K562 (cell line): ENCODE results near the gene NISCH. TPM values are rescaled to one million over a fixed set of nuclear protein-coding genes. Genes with fewer than 3 reads are reported as not detected.

Experiments
- ARID2 ChIP-seq: fragments of 450-650 bp; IDR thresholded peaks from 2 replicates; pipeline ENCODE4 v1.6.1; 2017; ENCODE audit warnings: antibody characterized with exemption, mild to moderate bottlenecking
- ARID3A ChIP-seq: IDR thresholded peaks from 2 replicates; pipeline ENCODE4 v1.6.1; 2012; ENCODE audit warnings: low read depth, low read length, improper control_type of control experiment, borderline replicate concordance
- CXXC5 ChIP-seq: fragments of 250-450 bp; sonication (Bioruptor Pico); IDR thresholded peaks from 2 replicates; pipeline ENCODE4 v1.8.0; 2022; ENCODE audit warnings: inconsistent platforms, mild to moderate bottlenecking, moderate library complexity
- DPF2 ChIP-seq: fragments of 450-650 bp; IDR thresholded peaks from 2 replicates; pipeline ENCODE4 v1.6.1; 2016
- GTF2A2 ChIP-seq: IDR thresholded peaks from 2 replicates; pipeline ENCODE4 v1.6.1; 2016; ENCODE audit warnings: mild to moderate bottlenecking, missing genetic modification characterization, missing compliant biosample characterization
- JUND ChIP-seq, 2 experiments: IDR thresholded peaks; 2 replicates in 1 of 2; 3 replicates in 1 of 2; pipeline ENCODE4 v1.6.1; 2011; ENCODE audit warnings: borderline replicate concordance in 2 of 2, low read depth in 2 of 2, low read length in 2 of 2, improper control_type of control experiment in 1 of 2, missing biosample characterization in 1 of 2, missing genetic modification characterization in 1 of 2, missing genetic modification reagents in 1 of 2
- MCM5 ChIP-seq: fragments of 450-650 bp; IDR thresholded peaks from 2 replicates; pipeline ENCODE4 v1.6.1; 2016; ENCODE audit warnings: low read depth
- MTF1 ChIP-seq: fragments of 250-450 bp; sonication (Bioruptor Pico); IDR thresholded peaks from 2 replicates; pipeline ENCODE4 v1.9.0; 2021; ENCODE audit warnings: moderate library complexity, mild to moderate bottlenecking, inconsistent platforms, borderline replicate concordance
- NRF1 ChIP-seq, 2 experiments: fragments of 450-650 bp; IDR thresholded peaks in 1 of 2; conservative IDR thresholded peaks in 1 of 2; 2 replicates each; pipeline ENCODE4 v1.6.1; 2014; ENCODE audit warnings: mild to moderate bottlenecking in 2 of 2
- PHB2 ChIP-seq: fragments of 450-650 bp; IDR thresholded peaks from 2 replicates; pipeline ENCODE4 v1.6.1; 2017; ENCODE audit warnings: low read depth
- SIX5 ChIP-seq, 2 experiments: IDR thresholded peaks; 2 replicates each; pipeline ENCODE4 v1.6.1; 2011; ENCODE audit warnings: low read length in 2 of 2, borderline replicate concordance in 1 of 2, low read depth in 1 of 2, mild to moderate bottlenecking in 1 of 2, moderate library complexity in 1 of 2; ENCODE audit not compliant: insufficient read depth in 1 of 2
- STAG1 ChIP-seq: sonication (generic); formaldehyde crosslinking; IDR thresholded peaks from 2 replicates; pipeline ENCODE4 v1.5.0; 2020; ENCODE audit warnings: missing genetic modification reagents, borderline replicate concordance
- STAT6 ChIP-seq: sonication (generic); formaldehyde crosslinking; IDR thresholded peaks from 2 replicates; pipeline ENCODE4 v1.8.1; 2023; ENCODE audit warnings: mild to moderate bottlenecking, missing genetic modification reagents
- TEAD2 ChIP-seq: fragments of 450-650 bp; IDR thresholded peaks from 2 replicates; pipeline ENCODE4 v1.6.1; 2016; ENCODE audit warnings: missing genetic modification characterization, control low read depth, missing compliant biosample characterization
- XRCC4 ChIP-seq: IDR thresholded peaks from one replicate; pipeline ENCODE4 v1.6.1; 2011; ENCODE audit not compliant: insufficient read depth, insufficient read length; ENCODE audit errors: extremely low read depth
- ZNF785 ChIP-seq: fragments of 250-450 bp; sonication (Bioruptor Pico); IDR thresholded peaks from 2 replicates; pipeline ENCODE4 v1.4.0; 2020; ENCODE audit warnings: mild to moderate bottlenecking
- polyA plus RNA-seq, 8 experiments: library from polyadenylated mRNA; depleted of rRNA in 4 of 8; stranded (reverse) in 5 of 8; unstranded in 3 of 8; fragments of >200 nt; fragmentation: Nextera tagmentation in 2 of 8; fragmentation: Illumina TruSeq in 1 of 8; extraction: Ambion mirVana in 2 of 8; extraction: Trizol in 1 of 8; gene quantifications; 2 replicates each; pipeline versions ENCODE4 v1.2.1 to v1.2.3, GENCODE V29; 2011 to 2014; ENCODE audit warnings: inconsistent platforms in 1 of 8, missing spikeins in 1 of 8
- total RNA-seq, 7 experiments: library from RNA; depleted of rRNA in 6 of 7; stranded (reverse); fragments of >200 nt in 6 of 7; fragmentation: Illumina TruSeq in 2 of 7; extraction: Trizol in 2 of 7; gene quantifications; 2 replicates each; pipeline versions ENCODE4 v1.2.1 to v1.2.3, GENCODE V29; 2011 to 2021; ENCODE audit warnings: low replicate concordance in 1 of 7

Gene NISCH
- total and polyA plus RNA-seq, 9 of the 15 experiments (the other 6 are each of a cell fraction or from before 2014, with no cell fraction given), result 0.44 to 43.5 (median 23.4) TPM

GRCh38 chr3:52444860-52445793 is 10.3 kb upstream of the NISCH start, which contains the start of gene SEMA3G (continued):
- TF ChIP-seq XRCC4 (no peak), MTF1 (no peak), ARID2 (no peak), ZNF785 (CRISPR knock-in tag) (no peak), MCM5 (no peak), SIX5 (IDR thresholded peaks at IDR 0.05; ENCODE audit: borderline replicate concordance in 1 of 2, insufficient read depth in 1 of 2, low read depth in 1 of 2, low read length in 2 of 2) (no peak), STAG1 (no peak), TEAD2 (tag) (no peak), JUND (IDR thresholded peaks at IDR 0.05; ENCODE audit: borderline replicate concordance, low read depth, low read length) (no peak), JUND (tag; IDR thresholded peaks at IDR 0.05; ENCODE audit: borderline replicate concordance, low read depth, low read length) (no peak; the same call in 2 of the 3 replicates), GTF2A2 (tag) (no peak), NRF1 (conservative IDR thresholded peaks at IDR 0.05 in 1 of 2, IDR thresholded peaks at IDR 0.05 in 1 of 2) (no peak), CXXC5 (no peak), DPF2 (no peak), STAT6 (CRISPR knock-in tag) (no peak), PHB2 (no peak), ARID3A (no peak)
